Right atrium auricular region (tissue), 2 donors: ENCODE results near the gene PABPC1L. TPM values are rescaled to one million over a fixed set of nuclear protein-coding genes. Genes with fewer than 3 reads are reported as not detected.
A peak's percentile ranks its signal among the peaks of the same experiment; 100 is the strongest.
"Not testable (repeated sequence)": the region's sequence is repeated elsewhere in the genome, so short reads cannot be mapped to it uniquely, and the experiment has no call there.

Source experiments
- DNase-seq: peaks from one replicate; pipeline ENCODE4 v3.0.0-alpha.2; 2019; ENCODE audit warnings: low spot score
- H3K27ac ChIP-seq, 2 donors: fragments of 200-600 bp; sonication (generic); 1 replicate in 1 of 2; 2 replicates in 1 of 2; pipeline ENCODE4 v1.5.1; 2016 to 2019
- H3K27me3 ChIP-seq, 2 donors: fragments of 200-600 bp; sonication (generic); one replicate each; pipeline versions ENCODE4 v1.5.1 to v1.6.0; 2017 to 2019
- H3K36me3 ChIP-seq: fragments of 200-600 bp; sonication (generic); one replicate; pipeline ENCODE4 v1.5.1; 2016
- H3K4me1 ChIP-seq, 2 donors: fragments of 200-600 bp; sonication (generic); one replicate each; pipeline versions ENCODE4 v1.5.1 to v1.6.0; 2017 to 2019
- H3K4me3 ChIP-seq, 2 donors: fragments of 200-600 bp; sonication (generic); 1 replicate in 1 of 2; 2 replicates in 1 of 2; pipeline ENCODE4 v1.5.1; 2017 to 2019; ENCODE audit warnings: mild to moderate bottlenecking in 1 of 2, moderate library complexity in 1 of 2
- H3K9me3 ChIP-seq, 2 donors: fragments of 200-600 bp; sonication (generic); one replicate each; pipeline ENCODE4 v1.5.1; 2019
- CTCF ChIP-seq, 2 donors: fragments of 200-600 bp; sonication (generic); IDR thresholded peaks; one replicate each; pipeline ENCODE4 v1.5.1; 2019; ENCODE audit warnings: antibody characterized with exemption in 2 of 2
- total RNA-seq, 2 donors: library from RNA; depleted of rRNA; stranded (reverse); fragments of >200 nt; gene quantifications; one replicate each; pipeline ENCODE4 v1.1.0, GENCODE V29; 2016

The PABPC1L gene
- total RNA-seq = 1 to 10 TPM; 1.5 to 2.3 TPM

GRCh38 chr20:44909872-44910689 lies at the start of gene PABPC1L:
Gene PABPC1L, plus strand, starts transcription at chr20:44910060. Its CDS starts 84 bp downstream, at chr20:44910144.
- Histone ChIP-seq H3K9me3 (no peaks in the 10 kb centered on the region), H3K4me1 (peaks cover 0 to 18% of the 10 kb centered on the region in 2 donors), H3K4me3 (peak within 1 kb of the TSS; percentile 53 to 66), H3K27ac (peak within 1 kb of the TSS in 1 of 2 donors; percentile 10), H3K36me3 (peaks cover 30% of the 10 kb centered on the region), H3K27me3 (no peaks in the 10 kb centered on the region)
- TF ChIP-seq CTCF (IDR thresholded peaks at IDR 0.05) = no peak
- no peak for DNase-seq

- DNase-seq = peak; percentile 85
- Histone ChIP-seq H3K36me3 (no peaks in the 10 kb centered on the region), H3K9me3 (no peaks in the 10 kb centered on the region), H3K4me3 (no peak overlapping the region), H3K4me1 (peaks cover 0 to 18% of the 10 kb centered on the region in 2 donors), H3K27me3 (no peaks in the 10 kb centered on the region), H3K27ac (peak overlapping the region in 1 of 2 donors; percentile 33)
- TF ChIP-seq CTCF (IDR thresholded peaks at IDR 0.05) = no peak
Observed at GRCh38 chr20:44861531-44862006, 48.3 kb upstream of the PABPC1L start.

DNA sequence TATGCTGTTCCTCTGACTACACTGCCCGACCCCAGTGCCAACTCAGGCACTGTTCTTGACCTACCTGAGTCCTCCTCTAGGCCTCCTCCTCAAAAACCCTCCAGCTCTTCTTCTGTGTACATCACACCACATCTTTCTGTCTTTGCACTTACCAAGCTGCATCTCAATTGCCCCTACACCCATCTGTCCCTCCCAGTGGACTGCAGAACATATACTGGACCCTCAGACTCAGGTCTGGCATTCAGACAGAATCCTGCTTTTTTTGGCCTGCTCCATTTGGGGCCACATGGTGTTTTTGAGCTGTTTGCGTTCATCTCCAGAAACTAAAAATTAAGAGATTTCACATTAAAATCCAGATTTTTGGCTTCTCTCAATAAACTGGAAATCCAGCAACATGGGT lies 47.6 kb upstream of the PABPC1L start:
- H3K4me1 ChIP-seq = peaks cover 0 to 18% of the 10 kb centered on the region in 2 donors
- no peaks in the 10 kb centered on the region for H3K27me3 ChIP-seq
- no peak for TF ChIP-seq CTCF (IDR thresholded peaks at IDR 0.05)
- no peaks in the 10 kb centered on the region for H3K36me3 ChIP-seq
- no peak for DNase-seq
- peak overlapping the region in 1 of 2 donors; percentile 33 for H3K27ac ChIP-seq
- H3K4me3 ChIP-seq = no peak overlapping the region
- H3K9me3 ChIP-seq = no peaks in the 10 kb centered on the region

DNA sequence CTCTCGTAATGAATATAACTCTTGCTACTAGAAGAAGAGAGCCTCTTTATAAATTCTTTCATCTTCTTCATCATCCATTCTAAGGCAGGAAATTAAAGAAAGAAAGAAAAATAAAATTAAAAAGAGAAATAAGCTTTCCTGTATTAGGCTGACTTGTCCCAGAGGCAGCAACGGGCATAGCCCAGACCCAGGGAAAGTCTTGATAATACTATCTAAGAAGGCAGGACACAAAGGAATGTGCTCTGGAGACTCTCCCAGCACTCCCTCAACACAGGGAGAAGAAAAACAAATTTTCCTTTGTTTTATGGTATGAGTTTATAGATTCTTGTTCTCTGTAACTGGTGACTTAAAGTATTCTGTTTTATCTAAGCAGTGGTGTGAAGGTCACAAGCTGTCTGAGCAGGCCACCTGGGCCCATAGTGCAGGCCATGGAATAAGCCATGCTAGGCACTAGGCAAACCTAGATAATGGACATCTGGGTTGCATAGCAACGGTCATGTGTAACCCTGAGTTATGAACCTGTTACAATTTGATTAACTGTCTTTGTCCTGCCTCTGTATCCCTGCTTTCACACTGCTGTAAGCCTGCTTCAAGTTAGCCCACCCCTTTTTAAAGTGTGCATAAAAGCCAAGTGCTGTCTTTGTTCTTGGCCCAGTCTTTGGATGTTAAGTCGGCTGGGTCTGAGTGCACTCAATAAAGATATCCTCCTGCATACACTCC lies 46.3 kb upstream of the PABPC1L start:
- H3K27ac ChIP-seq, DNase-seq, H3K4me3 ChIP-seq, H3K9me3 ChIP-seq, H3K27me3 ChIP-seq, H3K36me3 ChIP-seq: not testable (repeated sequence)
- peaks cover 0 to 18% of the 10 kb centered on the region in 2 donors for H3K4me1 ChIP-seq

DNA sequence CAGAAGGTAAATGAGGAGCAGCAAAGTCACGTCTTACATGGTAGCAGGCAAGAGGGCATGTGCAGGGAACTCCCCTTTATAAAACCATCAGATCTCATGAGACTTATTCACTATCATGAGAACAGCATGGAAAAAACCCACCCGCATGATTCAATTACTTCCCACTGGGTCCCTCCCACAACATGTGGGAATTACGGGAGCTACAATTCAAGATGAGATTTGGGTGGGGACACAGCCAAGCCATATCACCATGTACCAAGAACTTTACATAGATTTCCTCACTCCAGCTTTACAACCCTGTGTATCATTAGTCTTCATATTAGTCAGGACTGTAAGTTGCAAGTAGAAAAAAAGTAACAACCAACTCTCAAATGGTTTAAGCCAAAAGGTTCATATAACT lies 45.4 kb upstream of the PABPC1L start:
- H3K27ac ChIP-seq, DNase-seq, H3K4me3 ChIP-seq, H3K27me3 ChIP-seq, H3K9me3 ChIP-seq, H3K36me3 ChIP-seq: not testable (repeated sequence)
- H3K4me1 ChIP-seq = peaks cover 0 to 18% of the 10 kb centered on the region in 2 donors

DNA sequence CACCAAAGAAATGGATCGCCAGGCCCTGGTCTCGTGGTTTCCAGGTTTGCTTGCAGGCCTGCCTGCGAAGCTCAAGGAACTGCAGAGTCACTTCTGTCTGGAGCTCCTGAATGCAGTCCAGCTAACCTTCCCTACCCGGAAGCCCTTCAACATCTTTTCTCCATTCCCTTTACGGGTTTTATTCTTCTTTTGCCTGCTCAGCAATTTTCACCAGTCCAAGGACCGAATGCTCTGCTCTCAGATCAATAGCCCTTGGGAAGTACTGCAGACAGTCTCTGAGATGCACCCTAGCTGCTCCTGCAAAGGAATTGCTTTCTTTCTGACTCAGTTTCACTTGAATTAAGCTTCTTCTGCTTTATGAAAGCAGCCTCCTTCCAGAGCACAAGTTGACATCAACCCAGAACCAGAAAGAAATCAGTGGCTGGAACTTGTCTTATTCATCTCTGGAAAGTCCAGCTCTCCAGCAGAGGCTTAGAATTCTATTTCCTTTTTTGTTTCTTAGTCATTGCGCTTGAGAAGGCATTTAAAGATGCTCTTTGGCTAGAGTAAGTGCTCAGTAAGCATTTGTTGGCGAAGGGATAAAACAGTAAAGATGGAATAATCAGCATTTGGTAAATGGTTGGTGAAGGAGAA lies 43.0 kb upstream of the PABPC1L start:
- peaks cover 0 to 17% of the 10 kb centered on the region in 2 donors for H3K4me1 ChIP-seq
- no peaks in the 10 kb centered on the region for H3K9me3 ChIP-seq
- no peak overlapping the region for H3K27ac ChIP-seq
- H3K27me3 ChIP-seq = no peaks in the 10 kb centered on the region
- TF ChIP-seq CTCF (IDR thresholded peaks at IDR 0.05) = no peak
- no peak for DNase-seq
- no peaks in the 10 kb centered on the region for H3K36me3 ChIP-seq
- no peak overlapping the region for H3K4me3 ChIP-seq
